Neuronal stem cell (in vitro differentiated cells): ENCODE results near the gene RHBDL2.
A peak's percentile ranks its signal among the peaks of the same experiment; 100 is the strongest.
"Not testable (repeated sequence)": the region's sequence is repeated elsewhere in the genome, so short reads cannot be mapped to it uniquely, and the experiment has no call there.

ENCODE experiments used
- DNase-seq: peaks from one replicate; pipeline ENCODE4 v3.0.0-alpha.2; 2013; ENCODE audit warnings: low spot score
- H2AFZ ChIP-seq: one replicate; pipeline ENCODE4 v1.6.1; 2013; ENCODE audit warnings: mild to moderate bottlenecking, low read length, inconsistent platforms
- H2AK5ac ChIP-seq: 2 replicates; pipeline ENCODE4 v1.6.1; 2013; ENCODE audit warnings: low read depth, mild to moderate bottlenecking, inconsistent platforms, low read length, moderate library complexity, mixed read lengths
- H2BK120ac ChIP-seq: 2 replicates; pipeline ENCODE4 v1.6.1; 2013; ENCODE audit warnings: low read depth, mild to moderate bottlenecking, inconsistent platforms, low read length, moderate library complexity, mixed read lengths
- H2BK12ac ChIP-seq: one replicate; pipeline ENCODE4 v1.6.1; 2013; ENCODE audit warnings: low read length, inconsistent platforms
- H2BK15ac ChIP-seq: 2 replicates; pipeline ENCODE4 v1.6.1; 2013; ENCODE audit warnings: mild to moderate bottlenecking, low read length, inconsistent platforms, mixed read lengths
- H2BK5ac ChIP-seq: one replicate; pipeline ENCODE4 v1.6.1; 2013; ENCODE audit warnings: inconsistent platforms, mild to moderate bottlenecking, low read length, moderate library complexity
- H3K14ac ChIP-seq: one replicate; pipeline ENCODE4 v1.6.1; 2013; ENCODE audit warnings: low read length, inconsistent platforms
- H3K18ac ChIP-seq: 2 replicates; pipeline ENCODE4 v1.6.1; 2013; ENCODE audit warnings: low read length, inconsistent platforms
- H3K23ac ChIP-seq: 2 replicates; pipeline ENCODE4 v1.6.1; 2013; ENCODE audit warnings: low read depth, mild to moderate bottlenecking, mixed read lengths, low read length, inconsistent platforms; ENCODE audit not compliant: poor library complexity
- H3K27ac ChIP-seq: replicated peaks from 3 replicates; pipeline ENCODE4 v1.5.1; 2013; ENCODE audit warnings: low read length, inconsistent platforms
- H3K27me3 ChIP-seq, 3 experiments: 2 replicates each; pipeline ENCODE4 v1.6.1; 2013; ENCODE audit warnings: low read length in 3 of 3, mild to moderate bottlenecking in 2 of 3, inconsistent platforms in 1 of 3, low read depth in 1 of 3, mixed read lengths in 1 of 3, moderate library complexity in 1 of 3; ENCODE audit not compliant: control insufficient read depth in 3 of 3, insufficient read depth in 3 of 3
- H3K36me3 ChIP-seq, 2 donors: replicated peaks in 1 of 2; 2 replicates each; pipeline ENCODE4 v1.6.1; 2013; ENCODE audit warnings: low read length in 2 of 2; ENCODE audit not compliant: control insufficient read depth in 2 of 2, insufficient read depth in 2 of 2
- H3K4ac ChIP-seq: 2 replicates; pipeline ENCODE4 v1.6.1; 2013; ENCODE audit warnings: inconsistent platforms, mild to moderate bottlenecking, low read length, moderate library complexity
- H3K4me1 ChIP-seq, 2 donors: 1 replicate in 1 of 2; 2 replicates in 1 of 2; pipeline ENCODE4 v1.6.1; 2013; ENCODE audit warnings: low read length in 2 of 2, low read depth in 1 of 2; ENCODE audit not compliant: control insufficient read depth in 2 of 2, insufficient read depth in 1 of 2
- H3K4me2 ChIP-seq: one replicate; pipeline ENCODE4 v1.6.1; 2013; ENCODE audit warnings: mild to moderate bottlenecking, low read length, inconsistent platforms; ENCODE audit not compliant: insufficient read depth, poor library complexity, severe bottlenecking
- H3K4me3 ChIP-seq, 2 donors: 2 replicates each; pipeline ENCODE4 v1.5.1; 2013; ENCODE audit warnings: low read length in 2 of 2, mild to moderate bottlenecking in 2 of 2, inconsistent platforms in 1 of 2, moderate library complexity in 1 of 2
- H3K79me1 ChIP-seq: one replicate; pipeline ENCODE4 v1.6.1; 2013; ENCODE audit warnings: low read depth, mild to moderate bottlenecking, inconsistent platforms, low read length, moderate library complexity
- H3K9ac ChIP-seq: one replicate; pipeline ENCODE4 v1.6.1; 2013; ENCODE audit warnings: mild to moderate bottlenecking, low read depth, low read length, inconsistent platforms; ENCODE audit not compliant: poor library complexity
- H3K9me3 ChIP-seq, 2 donors: replicated peaks in 1 of 2; 2 replicates each; pipeline versions ENCODE3 to v1.6.1; 2013; ENCODE audit warnings: low read length in 2 of 2, mild to moderate bottlenecking in 2 of 2, inconsistent platforms in 1 of 2, low read depth in 1 of 2, mixed read lengths in 1 of 2, moderate library complexity in 1 of 2; ENCODE audit not compliant: control insufficient read depth in 2 of 2, insufficient read depth in 1 of 2
- H4K8ac ChIP-seq: one replicate; pipeline ENCODE4 v1.6.1; 2013; ENCODE audit warnings: low read depth, mild to moderate bottlenecking, inconsistent platforms, low read length, moderate library complexity
- H4K91ac ChIP-seq: one replicate; pipeline ENCODE4 v1.6.1; 2013; ENCODE audit warnings: low read length, low read depth, mild to moderate bottlenecking, inconsistent platforms; ENCODE audit not compliant: poor library complexity
- WGBS, 2 donors: extraction: QIAGEN DNeasy Blood & Tissue Kit; methylation state at CpG; one replicate each; pipeline ENCODE4 v1.1.7; 2013; ENCODE audit warnings: missing lambda C conversion rate in 2 of 2, mixed read lengths in 1 of 2; ENCODE audit not compliant: insufficient read length in 2 of 2, insufficient replicate concordance in 1 of 2; ENCODE audit errors: extremely low coverage in 2 of 2; 5-methylcytosine and 5-hydroxymethylcytosine counted together

Gene RHBDL2

GRCh38 chr1:38989979-38990378 is 48.3 kb upstream of the RHBDL2 start:
- Histone ChIP-seq H2BK5ac (no peak overlapping the region), H4K8ac (no peak overlapping the region), H3K4ac (no peak overlapping the region), H3K18ac (no peak overlapping the region), H3K27me3 (no peaks in the 10 kb centered on the region), H3K79me1 (peaks cover 2% of the 10 kb centered on the region), H3K14ac (no peak overlapping the region), H3K23ac (no peak overlapping the region), H3K36me3 (peaks cover 1 to 25% of the 10 kb centered on the region in 2 donors), H3K9me3 (no peaks in the 10 kb centered on the region), H2BK12ac (no peak overlapping the region), H2AFZ (peak overlapping the region; percentile 85), H2BK15ac (no peak overlapping the region), H3K4me1 (peaks cover 10 to 17% of the 10 kb centered on the region in 2 donors), H3K4me2 (no peak overlapping the region), H3K4me3 (no peak overlapping the region), H2BK120ac (no peak overlapping the region), H2AK5ac (no peak overlapping the region), H3K27ac (peak overlapping the region; percentile 86), H3K9ac (no peak overlapping the region), H4K91ac (no peak overlapping the region)
- WGBS, 2 donors, result no CpG with 5 or more reads among the region's 2 CpGs
- no peak for DNase-seq

- not testable (repeated sequence) for H4K91ac ChIP-seq, H3K23ac ChIP-seq, H3K79me1 ChIP-seq, H3K27me3 ChIP-seq, H3K9ac ChIP-seq, H3K9me3 ChIP-seq, H3K4me3 ChIP-seq, H2BK120ac ChIP-seq, H2BK15ac ChIP-seq, H4K8ac ChIP-seq, H2AK5ac ChIP-seq, H2AFZ ChIP-seq, H2BK5ac ChIP-seq, DNase-seq, H3K27ac ChIP-seq, H3K4me2 ChIP-seq, H3K14ac ChIP-seq, H3K36me3 ChIP-seq, H3K4me1 ChIP-seq, H2BK12ac ChIP-seq, H3K4ac ChIP-seq, H3K18ac ChIP-seq
- no CpG with 5 or more reads among the region's 1 CpG for WGBS, 2 donors
Measured at GRCh38 chr1:38979380-38979779, 37.8 kb upstream of the RHBDL2 start.

GRCh38 chr1:38978245-38978542 is 36.6 kb upstream of the RHBDL2 start:
- DNase-seq, result not testable (repeated sequence)

GRCh38 chr1:38977399-38978244 is 36.0 kb upstream of the RHBDL2 start:
- H3K9ac ChIP-seq, H3K14ac ChIP-seq, H3K18ac ChIP-seq, H3K79me1 ChIP-seq, H2AK5ac ChIP-seq, H3K23ac ChIP-seq, H2BK120ac ChIP-seq, H3K27me3 ChIP-seq, DNase-seq, H3K4me1 ChIP-seq, H3K4me3 ChIP-seq, H3K4ac ChIP-seq, H3K9me3 ChIP-seq, H4K8ac ChIP-seq, H2BK12ac ChIP-seq, H3K36me3 ChIP-seq, H2BK5ac ChIP-seq, H4K91ac ChIP-seq, H3K27ac ChIP-seq, H2BK15ac ChIP-seq, H3K4me2 ChIP-seq, H2AFZ ChIP-seq: not testable (repeated sequence)
- no CpG with 5 or more reads among the region's 12 CpGs for WGBS, 2 donors

More at GRCh38 chr1:38978245-38978542, 36.6 kb upstream of the RHBDL2 start:
- H3K4me1 ChIP-seq, H3K9ac ChIP-seq, H2AFZ ChIP-seq, H3K4me3 ChIP-seq, H4K91ac ChIP-seq, H2AK5ac ChIP-seq, H2BK5ac ChIP-seq, H3K4ac ChIP-seq, H3K4me2 ChIP-seq, H3K27ac ChIP-seq, H2BK120ac ChIP-seq, H3K23ac ChIP-seq, H2BK12ac ChIP-seq, H3K36me3 ChIP-seq, H3K27me3 ChIP-seq, H3K14ac ChIP-seq, H2BK15ac ChIP-seq, H3K9me3 ChIP-seq, H3K18ac ChIP-seq, H3K79me1 ChIP-seq, H4K8ac ChIP-seq: not testable (repeated sequence)
- no CpG with 5 or more reads among the region's 6 CpGs for WGBS, 2 donors
